Measurements from ENCODE around the gene CT47C1.
"Not testable (repeated sequence)": the region's sequence is repeated elsewhere in the genome, so short reads cannot be mapped to it uniquely, and the experiment has no call there.

CT47C1 gene

GRCh38 chrX:119072744-119073143, at the start of gene CT47C1:
Gene CT47C1 (plus strand): TSS chrX:119072993. CDS start chrX:119073226, 233 bp downstream.
- Histone ChIP-seq H3K27me3 (ENCODE audit: control insufficient read depth, insufficient read depth, low read length) (no peaks in the 10 kb centered on the region), H3K36me3 (ENCODE audit: control insufficient read depth, insufficient read depth, low read length) (no peaks in the 10 kb centered on the region), H3K9ac (ENCODE audit: low read length) (no peak within 1 kb of the TSS), H3K4me3 (ENCODE audit: low read length) (no peak within 1 kb of the TSS), H3K27ac (ENCODE audit: low read depth, low read length) (no peak within 1 kb of the TSS), H3K4me1 (ENCODE audit: control insufficient read depth, insufficient read depth, low read length) (no peaks in the 10 kb centered on the region)

GRCh38 chrX:119025900-119026299, 46.9 kb upstream of the CT47C1 start:
- H3K9ac ChIP-seq (ENCODE audit: low read length) = no peak overlapping the region
- no peak overlapping the region for H3K27ac ChIP-seq (ENCODE audit: low read depth, low read length)

GRCh38 chrX:119026344-119026743, 46.4 kb upstream of the CT47C1 start:
- not testable (repeated sequence) for H3K9ac ChIP-seq (ENCODE audit: low read length); H3K36me3 ChIP-seq (ENCODE audit: control insufficient read depth, insufficient read depth, low read length); H3K4me3 ChIP-seq (ENCODE audit: low read length)

More at GRCh38 chrX:119025900-119026299, 46.9 kb upstream of the CT47C1 start:
- H3K27me3 ChIP-seq (ENCODE audit: control insufficient read depth, insufficient read depth, low read length) = no peaks in the 10 kb centered on the region
- no peaks in the 10 kb centered on the region for H3K4me1 ChIP-seq (ENCODE audit: control insufficient read depth, insufficient read depth, low read length)
- H3K4me3 ChIP-seq (ENCODE audit: low read length) = no peak overlapping the region
- no peaks in the 10 kb centered on the region for H3K36me3 ChIP-seq (ENCODE audit: control insufficient read depth, insufficient read depth, low read length)

GRCh38 chrX:119027960-119028732, 44.6 kb upstream of the CT47C1 start:
- not testable (repeated sequence) for H3K9ac ChIP-seq (ENCODE audit: low read length); H3K4me3 ChIP-seq (ENCODE audit: low read length); H3K27ac ChIP-seq (ENCODE audit: low read depth, low read length); H3K27me3 ChIP-seq (ENCODE audit: control insufficient read depth, insufficient read depth, low read length); H3K36me3 ChIP-seq (ENCODE audit: control insufficient read depth, insufficient read depth, low read length); H3K4me1 ChIP-seq (ENCODE audit: control insufficient read depth, insufficient read depth, low read length)

More at GRCh38 chrX:119026344-119026743, 46.4 kb upstream of the CT47C1 start:
- not testable (repeated sequence) for H3K4me1 ChIP-seq (ENCODE audit: control insufficient read depth, insufficient read depth, low read length); H3K27ac ChIP-seq (ENCODE audit: low read depth, low read length); H3K27me3 ChIP-seq (ENCODE audit: control insufficient read depth, insufficient read depth, low read length)

GRCh38 chrX:119028733-119029330, 44.0 kb upstream of the CT47C1 start:
- Histone ChIP-seq H3K27ac (ENCODE audit: low read depth, low read length) (no peak overlapping the region), H3K4me1 (ENCODE audit: control insufficient read depth, insufficient read depth, low read length) (no peaks in the 10 kb centered on the region), H3K4me3 (ENCODE audit: low read length) (no peak overlapping the region), H3K9ac (ENCODE audit: low read length) (no peak overlapping the region), H3K27me3 (ENCODE audit: control insufficient read depth, insufficient read depth, low read length) (no peaks in the 10 kb centered on the region), H3K36me3 (ENCODE audit: control insufficient read depth, insufficient read depth, low read length) (no peaks in the 10 kb centered on the region)

- H3K4me3 ChIP-seq (ENCODE audit: low read length); H3K36me3 ChIP-seq (ENCODE audit: control insufficient read depth, insufficient read depth, low read length); H3K4me1 ChIP-seq (ENCODE audit: control insufficient read depth, insufficient read depth, low read length); H3K27ac ChIP-seq (ENCODE audit: low read depth, low read length); H3K9ac ChIP-seq (ENCODE audit: low read length); H3K27me3 ChIP-seq (ENCODE audit: control insufficient read depth, insufficient read depth, low read length): not testable (repeated sequence)
Measured at GRCh38 chrX:119029656-119030055, 43.1 kb upstream of the CT47C1 start.

- Histone ChIP-seq H3K27ac (ENCODE audit: low read depth, low read length) (no peak overlapping the region), H3K36me3 (ENCODE audit: control insufficient read depth, insufficient read depth, low read length) (no peaks in the 10 kb centered on the region), H3K4me3 (ENCODE audit: low read length) (no peak overlapping the region), H3K9ac (ENCODE audit: low read length) (no peak overlapping the region), H3K27me3 (ENCODE audit: control insufficient read depth, insufficient read depth, low read length) (no peaks in the 10 kb centered on the region), H3K4me1 (ENCODE audit: control insufficient read depth, insufficient read depth, low read length) (no peaks in the 10 kb centered on the region)
Measured at GRCh38 chrX:119030990-119031389, 41.8 kb upstream of the CT47C1 start.

- Histone ChIP-seq H3K9ac (ENCODE audit: low read length) (no peak overlapping the region), H3K27me3 (ENCODE audit: control insufficient read depth, insufficient read depth, low read length) (no peaks in the 10 kb centered on the region), H3K36me3 (ENCODE audit: control insufficient read depth, insufficient read depth, low read length) (no peaks in the 10 kb centered on the region), H3K4me3 (ENCODE audit: low read length) (no peak overlapping the region), H3K4me1 (ENCODE audit: control insufficient read depth, insufficient read depth, low read length) (peaks cover 6% of the 10 kb centered on the region), H3K27ac (ENCODE audit: low read depth, low read length) (no peak overlapping the region)
Measured at GRCh38 chrX:119036107-119037029, 36.4 kb upstream of the CT47C1 start.

GRCh38 chrX:119040432-119040831, 32.4 kb upstream of the CT47C1 start:
- Histone ChIP-seq H3K4me3 (ENCODE audit: low read length) (no peak overlapping the region), H3K27me3 (ENCODE audit: control insufficient read depth, insufficient read depth, low read length) (no peaks in the 10 kb centered on the region), H3K4me1 (ENCODE audit: control insufficient read depth, insufficient read depth, low read length) (peaks cover 6% of the 10 kb centered on the region), H3K36me3 (ENCODE audit: control insufficient read depth, insufficient read depth, low read length) (no peaks in the 10 kb centered on the region), H3K9ac (ENCODE audit: low read length) (no peak overlapping the region), H3K27ac (ENCODE audit: low read depth, low read length) (no peak overlapping the region)

GRCh38 chrX:119041175-119041574, 31.6 kb upstream of the CT47C1 start:
- Histone ChIP-seq H3K4me3 (ENCODE audit: low read length) (no peak overlapping the region), H3K4me1 (ENCODE audit: control insufficient read depth, insufficient read depth, low read length) (peaks cover 6% of the 10 kb centered on the region), H3K27me3 (ENCODE audit: control insufficient read depth, insufficient read depth, low read length) (no peaks in the 10 kb centered on the region), H3K9ac (ENCODE audit: low read length) (no peak overlapping the region), H3K27ac (ENCODE audit: low read depth, low read length) (no peak overlapping the region), H3K36me3 (ENCODE audit: control insufficient read depth, insufficient read depth, low read length) (no peaks in the 10 kb centered on the region)

GRCh38 chrX:119042040-119042439, 30.8 kb upstream of the CT47C1 start:
- Histone ChIP-seq H3K27me3 (ENCODE audit: control insufficient read depth, insufficient read depth, low read length) (no peaks in the 10 kb centered on the region), H3K4me3 (ENCODE audit: low read length) (no peak overlapping the region), H3K9ac (ENCODE audit: low read length) (no peak overlapping the region), H3K36me3 (ENCODE audit: control insufficient read depth, insufficient read depth, low read length) (no peaks in the 10 kb centered on the region), H3K4me1 (ENCODE audit: control insufficient read depth, insufficient read depth, low read length) (peaks cover 6% of the 10 kb centered on the region), H3K27ac (ENCODE audit: low read depth, low read length) (no peak overlapping the region)

GRCh38 chrX:119042996-119043395, 29.8 kb upstream of the CT47C1 start:
- Histone ChIP-seq H3K27me3 (ENCODE audit: control insufficient read depth, insufficient read depth, low read length) (no peaks in the 10 kb centered on the region), H3K4me3 (ENCODE audit: low read length) (no peak overlapping the region), H3K9ac (ENCODE audit: low read length) (no peak overlapping the region), H3K36me3 (ENCODE audit: control insufficient read depth, insufficient read depth, low read length) (no peaks in the 10 kb centered on the region), H3K27ac (ENCODE audit: low read depth, low read length) (no peak overlapping the region), H3K4me1 (ENCODE audit: control insufficient read depth, insufficient read depth, low read length) (peaks cover 6% of the 10 kb centered on the region)

Data from rectal smooth muscle tissue (tissue), 1 donor.